Neural crest cell (in vitro differentiated cells): ENCODE results near the gene MTSS2. TPM values are rescaled to one million over a fixed set of nuclear protein-coding genes. Genes with fewer than 3 reads are reported as not detected.
A peak's percentile ranks its signal among the peaks of the same experiment; 100 is the strongest.

Source experiments
- DNase-seq: peaks from one replicate; pipeline ENCODE4 v3.0.0; 2021; ENCODE audit warnings: low read depth, mixed read lengths, low spot score
- H3K27ac Mint-ChIP-seq: one replicate; pipeline ENCODE4 v1.8.0; 2021; ENCODE audit warnings: mild to moderate bottlenecking, mixed read lengths; ENCODE audit not compliant: unreplicated experiment
- H3K27me3 Mint-ChIP-seq: 2 replicates; pipeline ENCODE4 v1.8.0; 2021; ENCODE audit warnings: low read depth, mild to moderate bottlenecking, mixed read lengths
- H3K36me3 Mint-ChIP-seq: 2 replicates; pipeline ENCODE4 v1.8.0; 2021; ENCODE audit warnings: low read depth, mild to moderate bottlenecking, mixed read lengths
- H3K4me1 Mint-ChIP-seq: 2 replicates; pipeline ENCODE4 v1.8.0; 2021; ENCODE audit warnings: mixed read lengths
- H3K4me3 Mint-ChIP-seq: one replicate; pipeline ENCODE4 v1.8.0; 2021; ENCODE audit warnings: mild to moderate bottlenecking, mixed read lengths
- H3K9me3 Mint-ChIP-seq: 2 replicates; pipeline ENCODE4 v1.8.0; 2021; ENCODE audit warnings: mixed read lengths
- total RNA-seq: library from RNA; stranded (reverse); gene quantifications from 2 replicates; pipeline ENCODE4 v1.2.1, GENCODE V29; 2021
- TF ChIP-seq, protein P1 (sequence below): fragments of 200-600 bp; sonication (generic); conservative IDR thresholded peaks from 2 replicates; pipeline ENCODE4 v1.5.0; 2021; ENCODE audit warnings: antibody characterized with exemption, mild to moderate bottlenecking

Gene MTSS2
- total RNA-seq, 1 donor from 2014 or later: 93.3 TPM

GRCh38 chr16:70698901-70699300, 13.0 kb upstream of the MTSS2 start:
- peaks cover 40% of the 10 kb centered on the region for H3K4me1 Mint-ChIP-seq
- DNase-seq: no peak
- H3K36me3 Mint-ChIP-seq: peaks cover 4% of the 10 kb centered on the region
- H3K27ac Mint-ChIP-seq: peak overlapping the region; percentile 62
- TF ChIP-seq, protein P1, sequence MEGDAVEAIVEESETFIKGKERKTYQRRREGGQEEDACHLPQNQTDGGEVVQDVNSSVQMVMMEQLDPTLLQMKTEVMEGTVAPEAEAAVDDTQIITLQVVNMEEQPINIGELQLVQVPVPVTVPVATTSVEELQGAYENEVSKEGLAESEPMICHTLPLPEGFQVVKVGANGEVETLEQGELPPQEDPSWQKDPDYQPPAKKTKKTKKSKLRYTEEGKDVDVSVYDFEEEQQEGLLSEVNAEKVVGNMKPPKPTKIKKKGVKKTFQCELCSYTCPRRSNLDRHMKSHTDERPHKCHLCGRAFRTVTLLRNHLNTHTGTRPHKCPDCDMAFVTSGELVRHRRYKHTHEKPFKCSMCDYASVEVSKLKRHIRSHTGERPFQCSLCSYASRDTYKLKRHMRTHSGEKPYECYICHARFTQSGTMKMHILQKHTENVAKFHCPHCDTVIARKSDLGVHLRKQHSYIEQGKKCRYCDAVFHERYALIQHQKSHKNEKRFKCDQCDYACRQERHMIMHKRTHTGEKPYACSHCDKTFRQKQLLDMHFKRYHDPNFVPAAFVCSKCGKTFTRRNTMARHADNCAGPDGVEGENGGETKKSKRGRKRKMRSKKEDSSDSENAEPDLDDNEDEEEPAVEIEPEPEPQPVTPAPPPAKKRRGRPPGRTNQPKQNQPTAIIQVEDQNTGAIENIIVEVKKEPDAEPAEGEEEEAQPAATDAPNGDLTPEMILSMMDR: no peak
- no peaks in the 10 kb centered on the region for H3K27me3 Mint-ChIP-seq
- no peaks in the 10 kb centered on the region for H3K9me3 Mint-ChIP-seq
- H3K4me3 Mint-ChIP-seq: no peak overlapping the region

- H3K4me3 Mint-ChIP-seq: no peak overlapping the region
- H3K27me3 Mint-ChIP-seq: no peaks in the 10 kb centered on the region
- no peak for DNase-seq
- peaks cover 4% of the 10 kb centered on the region for H3K36me3 Mint-ChIP-seq
- peaks cover 37% of the 10 kb centered on the region for H3K4me1 Mint-ChIP-seq
- H3K9me3 Mint-ChIP-seq: no peaks in the 10 kb centered on the region
- peak overlapping the region; percentile 75 for H3K27ac Mint-ChIP-seq
- TF ChIP-seq, protein P1: no peak
These were observed 11.8 kb upstream of the MTSS2 start for GRCh38 chr16:70697594-70698170.

GRCh38 chr16:70696952-70697593, 11.2 kb upstream of the MTSS2 start:
- TF ChIP-seq, protein P1: no peak
- H3K4me1 Mint-ChIP-seq: peaks cover 38% of the 10 kb centered on the region
- H3K4me3 Mint-ChIP-seq: no peak overlapping the region
- H3K36me3 Mint-ChIP-seq: peaks cover 4% of the 10 kb centered on the region
- H3K27me3 Mint-ChIP-seq: no peaks in the 10 kb centered on the region
- H3K9me3 Mint-ChIP-seq: no peaks in the 10 kb centered on the region
- H3K27ac Mint-ChIP-seq: no peak overlapping the region
- DNase-seq: no peak

DNA sequence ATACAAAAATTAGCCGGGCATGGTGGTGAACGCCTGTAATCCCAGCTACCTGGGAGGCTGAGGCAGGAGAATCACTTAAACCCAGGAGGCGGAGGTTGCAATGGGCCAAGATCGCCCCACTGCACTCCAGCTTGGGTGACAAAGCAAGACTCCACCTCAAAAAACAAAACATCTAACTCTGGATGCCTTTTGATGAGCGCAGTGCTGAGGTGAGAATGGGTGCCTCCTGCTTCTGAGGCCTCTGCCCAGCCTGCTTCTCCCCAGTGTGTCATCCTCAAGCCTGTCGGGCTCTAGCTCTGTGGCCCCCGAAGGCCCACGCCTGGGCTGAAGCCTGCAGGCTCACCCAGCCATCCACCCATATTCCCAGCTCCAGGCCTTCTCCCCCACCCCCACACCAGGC, 10.5 kb upstream of the MTSS2 start:
- Mint-ChIP-seq H3K27ac (no peak overlapping the region), H3K4me1 (peaks cover 40% of the 10 kb centered on the region), H3K36me3 (peaks cover 4% of the 10 kb centered on the region), H3K27me3 (no peaks in the 10 kb centered on the region), H3K9me3 (no peaks in the 10 kb centered on the region), H3K4me3 (no peak overlapping the region)
- TF ChIP-seq, protein P1: no peak
- DNase-seq: no peak

GRCh38 chr16:70695331-70696070, 9.6 kb upstream of the MTSS2 start:
- DNase-seq: no peak
- H3K36me3 Mint-ChIP-seq: peaks cover 4% of the 10 kb centered on the region
- H3K27me3 Mint-ChIP-seq: no peaks in the 10 kb centered on the region
- no peaks in the 10 kb centered on the region for H3K9me3 Mint-ChIP-seq
- peaks cover 36% of the 10 kb centered on the region for H3K4me1 Mint-ChIP-seq
- no peak overlapping the region for H3K4me3 Mint-ChIP-seq
- no peak overlapping the region for H3K27ac Mint-ChIP-seq
- TF ChIP-seq, protein P1: no peak
